ENCODE measurements around the gene SGMS2. TPM values are rescaled to one million over a fixed set of nuclear protein-coding genes. Genes with fewer than 3 reads are reported as not detected.
A peak's percentile ranks its signal among the peaks of the same experiment; 100 is the strongest.

Gene SGMS2
- total and polyA plus RNA-seq, 2 of the 13 experiments (the other 11 are each of a cell fraction or from before 2014, with no cell fraction given): 1.2 to 1.7 TPM

GRCh38 chr4:107930821-107931774 lies 106.4 kb downstream of the SGMS2 start, which contains the start of gene CYP2U1:
Gene CYP2U1 (plus strand): TSS chr4:107931549. CDS start chr4:107931644, 95 bp downstream.
- H3K27ac ChIP-seq (ENCODE audit: extremely low read length, insufficient read depth, low read length): no peak within 1 kb of the TSS
- peak within 1 kb of the TSS; percentile 43 for H2AFZ ChIP-seq (ENCODE audit: low read length)
- peak within 1 kb of the TSS; percentile 58 for H3K9ac ChIP-seq (ENCODE audit: insufficient read depth, low read depth, low read length)
- DNase-seq (ENCODE audit: low spot score) (peak; percentile 68), ATAC-seq (peak; percentile 99), FAIRE-seq (no peak)
- H3K36me3 ChIP-seq (replicated peaks in 1 of 2; ENCODE audit: control insufficient read depth in 1 of 2, insufficient read depth in 2 of 2, low read length in 2 of 2): no peaks in the 10 kb centered on the region
- CTCF ChIA-PET (ENCODE audit: low intra/inter-chr PET ratio, low total read pairs): no interaction called here
- BruUV-seq (replicated peaks): no TSS peak
- H4K20me1 ChIP-seq (ENCODE audit: insufficient read depth, low read length): no peaks in the 10 kb centered on the region
- H3K9me3 ChIP-seq (ENCODE audit: low read length): no peaks in the 10 kb centered on the region
- H3K4me2 ChIP-seq (ENCODE audit: low read depth, low read length): peak within 1 kb of the TSS; percentile 98
- in situ Hi-C loops (cut with HindIII; ENCODE audit: extremely low pct_ligation_motif_present, low pct_unique_long_range_greater_than_20kb): no loop called here
- intact Hi-C loops (cut with micrococcal nuclease; ENCODE audit: unreplicated experiment): loop anchor here (2.0 kb wide), 1 partner anchor 58 kb away; the partner anchor contains the start of gene HADH
- POLR2A ChIA-PET: interaction anchor here (1.0 kb wide), 1 partner anchor 107 kb away, joined by 3 read pairs; no protein-coding TSS in a partner anchor
- H3K27me3 ChIP-seq (ENCODE audit: control insufficient read depth in 1 of 2, insufficient read depth in 2 of 2, low read length in 2 of 2): no peaks in the 10 kb centered on the region; a peak in 2 of 5 replicates
- H3K4me1 ChIP-seq (ENCODE audit: insufficient read depth, low read length): peaks cover 22% of the 10 kb centered on the region
- WGBS (ENCODE audit: low lambda C conversion rate): 33% methylated on average over 14 of the region's 78 CpGs
- no peaks in the 10 kb centered on the region for H3K79me2 ChIP-seq (ENCODE audit: insufficient read depth, low read length)
- peak within 1 kb of the TSS; percentile 57 to 82 (median 63) for H3K4me3 ChIP-seq (replicated peaks in 1 of 3; ENCODE audit: insufficient read depth in 1 of 3, low read depth in 2 of 3, low read length in 3 of 3)
- TF ChIP-seq POLR2A (IDR thresholded peaks at IDR 0.05; ENCODE audit: insufficient read depth in 1 of 2, low read depth in 2 of 2, low read length in 2 of 2): peak in 1 of 2 experiments; percentile 41; a peak in 1 of 4 replicates
- no peak for TF ChIP-seq ZNF18 (CRISPR knock-in tag; IDR thresholded peaks at IDR 0.05; ENCODE audit: insufficient replicate concordance)
- TF ChIP-seq ZNF343 (CRISPR knock-in tag; IDR thresholded peaks at IDR 0.05): 0 out of 2 replicates have a peak, but pooled peaks have one; percentile 42
- no peak for TF ChIP-seq ISL2 (CRISPR knock-in tag; IDR thresholded peaks at IDR 0.05)
- TF ChIP-seq NR2C2 (CRISPR knock-in tag; IDR thresholded peaks at IDR 0.05; ENCODE audit: borderline replicate concordance): peak; percentile 76
- TF ChIP-seq ZNF292 (CRISPR knock-in tag; IDR thresholded peaks at IDR 0.05; ENCODE audit: borderline replicate concordance, low read depth): no peak
- no peak for TF ChIP-seq HNF1A (IDR thresholded peaks at IDR 0.05; ENCODE audit: low read depth)
- TF ChIP-seq HNF1A (CRISPR knock-in tag; IDR thresholded peaks at IDR 0.05; ENCODE audit: borderline replicate concordance): no peak
- TF ChIP-seq ZNF44 (CRISPR knock-in tag; IDR thresholded peaks at IDR 0.05): no peak
- TF ChIP-seq SAP130 (CRISPR knock-in tag; IDR thresholded peaks at IDR 0.05; ENCODE audit: low read depth): peak; percentile 39; the same call in 1 of the 2 replicates
- no peak for TF ChIP-seq POGZ (CRISPR knock-in tag; IDR thresholded peaks at IDR 0.05)
- TF ChIP-seq ZSCAN9 (CRISPR knock-in tag; IDR thresholded peaks at IDR 0.05; ENCODE audit: borderline replicate concordance): no peak
- TF ChIP-seq ZNF687 (CRISPR knock-in tag; IDR thresholded peaks at IDR 0.05): peak; percentile 89
- no peak for TF ChIP-seq ZFP1 (CRISPR knock-in tag; IDR thresholded peaks at IDR 0.05)
